Measurements from ENCODE around the gene PARP1. TPM values are rescaled to one million over a fixed set of nuclear protein-coding genes. Genes with fewer than 3 reads are reported as not detected.
"Not testable (repeated sequence)": the region's sequence is repeated elsewhere in the genome, so short reads cannot be mapped to it uniquely, and the experiment has no call there.

The PARP1 gene
- polyA plus RNA-seq, 1 experiment: 111 TPM

GRCh38 chr1:226429858-226430715 is 22.2 kb upstream of the PARP1 start:
- TF ChIP-seq, protein P1, sequence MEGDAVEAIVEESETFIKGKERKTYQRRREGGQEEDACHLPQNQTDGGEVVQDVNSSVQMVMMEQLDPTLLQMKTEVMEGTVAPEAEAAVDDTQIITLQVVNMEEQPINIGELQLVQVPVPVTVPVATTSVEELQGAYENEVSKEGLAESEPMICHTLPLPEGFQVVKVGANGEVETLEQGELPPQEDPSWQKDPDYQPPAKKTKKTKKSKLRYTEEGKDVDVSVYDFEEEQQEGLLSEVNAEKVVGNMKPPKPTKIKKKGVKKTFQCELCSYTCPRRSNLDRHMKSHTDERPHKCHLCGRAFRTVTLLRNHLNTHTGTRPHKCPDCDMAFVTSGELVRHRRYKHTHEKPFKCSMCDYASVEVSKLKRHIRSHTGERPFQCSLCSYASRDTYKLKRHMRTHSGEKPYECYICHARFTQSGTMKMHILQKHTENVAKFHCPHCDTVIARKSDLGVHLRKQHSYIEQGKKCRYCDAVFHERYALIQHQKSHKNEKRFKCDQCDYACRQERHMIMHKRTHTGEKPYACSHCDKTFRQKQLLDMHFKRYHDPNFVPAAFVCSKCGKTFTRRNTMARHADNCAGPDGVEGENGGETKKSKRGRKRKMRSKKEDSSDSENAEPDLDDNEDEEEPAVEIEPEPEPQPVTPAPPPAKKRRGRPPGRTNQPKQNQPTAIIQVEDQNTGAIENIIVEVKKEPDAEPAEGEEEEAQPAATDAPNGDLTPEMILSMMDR (IDR thresholded peaks at IDR 0.05; ENCODE audit: low read depth, low read length): no peak
- ChIA-PET POLR2A (no interaction called here), CTCF (no interaction called here)
- Histone ChIP-seq H3K4me3 (ENCODE audit: low read depth, low read length) (no peak overlapping the region), H3K27me3 (ENCODE audit: control insufficient read depth, insufficient read depth, low read length) (peaks cover 2% of the 10 kb centered on the region), H3K9me3 (ENCODE audit: control insufficient read depth, insufficient read depth, low read length) (no peaks in the 10 kb centered on the region), H3K27ac (ENCODE audit: low read depth, low read length) (no peak overlapping the region)
- no peak for DNase-seq (ENCODE audit: low read depth, low spot score)

DNA sequence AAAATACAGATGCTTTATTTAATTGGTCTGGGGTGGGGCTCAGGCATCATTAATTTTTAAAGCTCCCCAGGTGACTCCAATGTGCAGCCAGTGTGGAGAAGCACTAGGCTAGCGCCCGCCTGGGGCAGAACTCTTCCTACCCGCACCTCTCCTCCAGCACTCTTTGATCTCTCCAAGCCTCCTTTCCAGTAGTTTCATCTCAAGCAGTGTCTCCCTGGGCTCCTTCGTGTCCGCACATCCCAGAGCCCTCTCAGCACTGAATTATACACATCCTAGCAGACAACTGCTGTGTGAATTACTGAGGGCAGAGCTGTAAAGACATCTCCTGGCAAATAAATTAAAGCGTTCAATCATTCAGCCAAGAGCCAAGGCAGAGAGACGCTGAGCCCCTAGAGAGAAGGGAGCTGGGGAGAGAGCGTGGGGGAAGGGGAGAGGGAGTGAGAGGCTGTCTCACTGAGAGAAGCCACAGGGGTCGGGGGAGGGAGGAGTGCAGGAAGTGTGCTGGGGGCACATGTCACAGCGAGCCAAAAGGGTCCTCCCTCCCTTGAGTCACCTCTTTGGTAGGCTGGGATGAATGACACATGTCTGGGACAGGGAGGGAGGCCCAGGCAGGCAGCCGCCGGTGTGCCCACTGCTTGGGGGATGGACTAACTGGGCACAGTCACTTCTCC is 21.0 kb upstream of the PARP1 start:
- H3K27ac ChIP-seq (ENCODE audit: low read depth, low read length): no peak overlapping the region
- ChIA-PET CTCF (no interaction called here), POLR2A (no interaction called here)
- TF ChIP-seq, protein P1 (IDR thresholded peaks at IDR 0.05; ENCODE audit: low read depth, low read length): no peak
- no peaks in the 10 kb centered on the region for H3K9me3 ChIP-seq (ENCODE audit: control insufficient read depth, insufficient read depth, low read length)
- no peak overlapping the region for H3K4me3 ChIP-seq (ENCODE audit: low read depth, low read length)
- H3K27me3 ChIP-seq (ENCODE audit: control insufficient read depth, insufficient read depth, low read length): peaks cover 5% of the 10 kb centered on the region
- DNase-seq (ENCODE audit: low read depth, low spot score): no peak

DNA sequence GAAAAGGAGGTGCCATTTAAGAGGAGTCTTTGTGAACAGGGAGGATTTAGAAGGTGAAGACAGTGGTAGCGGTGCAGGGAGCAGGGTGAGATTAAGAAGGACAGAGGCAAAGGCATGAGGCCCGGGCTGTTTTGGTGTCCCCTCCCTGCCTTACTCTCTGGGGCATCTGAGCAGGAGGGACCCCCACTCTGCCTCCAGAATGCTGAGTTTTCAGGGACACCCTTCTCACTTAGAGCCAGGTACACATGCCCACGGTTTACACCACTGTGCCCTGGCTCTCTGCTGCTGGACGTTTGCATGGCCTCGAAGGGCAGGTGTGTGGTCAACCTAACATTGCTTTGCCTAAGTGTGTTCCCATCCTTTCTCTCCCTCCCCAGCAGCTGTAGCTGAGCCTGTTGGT is 20.5 kb upstream of the PARP1 start:
- POLR2A ChIA-PET: no interaction called here

GRCh38 chr1:226427131-226427530 is 19.2 kb upstream of the PARP1 start:
- POLR2A ChIA-PET: no interaction called here
- CTCF ChIA-PET: no interaction called here
- TF ChIP-seq, protein P1 (IDR thresholded peaks at IDR 0.05; ENCODE audit: low read depth, low read length): no peak
- peaks cover 3% of the 10 kb centered on the region for H3K27me3 ChIP-seq (ENCODE audit: control insufficient read depth, insufficient read depth, low read length)
- H3K4me3 ChIP-seq (ENCODE audit: low read depth, low read length): no peak overlapping the region
- DNase-seq (ENCODE audit: low read depth, low spot score): no peak
- H3K27ac ChIP-seq (ENCODE audit: low read depth, low read length): no peak overlapping the region
- H3K9me3 ChIP-seq (ENCODE audit: control insufficient read depth, insufficient read depth, low read length): no peaks in the 10 kb centered on the region

More for the DNA sequence above, 20.5 kb upstream of the PARP1 start:
- TF ChIP-seq, protein P1 (IDR thresholded peaks at IDR 0.05; ENCODE audit: low read depth, low read length): no peak
- Histone ChIP-seq H3K9me3 (ENCODE audit: control insufficient read depth, insufficient read depth, low read length) (no peaks in the 10 kb centered on the region), H3K27me3 (ENCODE audit: control insufficient read depth, insufficient read depth, low read length) (peaks cover 5% of the 10 kb centered on the region), H3K27ac (ENCODE audit: low read depth, low read length) (no peak overlapping the region), H3K4me3 (ENCODE audit: low read depth, low read length) (no peak overlapping the region)
- CTCF ChIA-PET: interaction anchor here (0.6 kb wide), 1 partner anchor 20 kb away, joined by 3 read pairs; no protein-coding TSS in a partner anchor
- DNase-seq (ENCODE audit: low read depth, low spot score): no peak

DNA sequence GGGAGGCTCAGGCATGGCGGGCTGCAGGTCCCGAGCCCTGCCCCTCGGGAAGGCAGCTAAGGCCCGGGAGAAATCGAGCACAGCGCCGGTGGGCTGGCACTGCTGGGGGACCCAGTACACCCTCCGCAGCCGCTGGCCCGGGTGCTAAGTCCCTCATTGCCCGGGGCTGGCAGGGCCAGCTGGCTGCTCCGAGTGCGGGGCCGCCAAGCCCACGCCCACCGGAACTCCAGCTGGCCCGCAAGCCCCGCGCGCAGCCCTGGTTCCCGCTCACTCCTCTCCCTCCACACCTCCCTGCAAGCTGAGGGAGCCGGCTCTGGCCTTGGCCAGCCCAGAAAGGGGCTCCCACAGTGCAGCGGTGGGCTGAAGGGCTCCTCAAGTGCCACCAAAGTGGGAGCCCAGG is 18.5 kb upstream of the PARP1 start:
- H3K4me3 ChIP-seq (ENCODE audit: low read depth, low read length); H3K9me3 ChIP-seq (ENCODE audit: control insufficient read depth, insufficient read depth, low read length); CTCF ChIA-PET; H3K27ac ChIP-seq (ENCODE audit: low read depth, low read length); DNase-seq (ENCODE audit: low read depth, low spot score); POLR2A ChIA-PET; H3K27me3 ChIP-seq (ENCODE audit: control insufficient read depth, insufficient read depth, low read length): not testable (repeated sequence)
